Activated T-cell treated with anti-CD3 and anti-CD28 coated beads for 1 hour (primary cell): ENCODE measurements around the gene SNX12.
"Not testable (repeated sequence)": the region's sequence is repeated elsewhere in the genome, so short reads cannot be mapped to it uniquely, and the experiment has no call there.

Source experiments
- DNase-seq: peaks from one replicate; pipeline ENCODE4 v3.0.0-alpha.2; 2020; ENCODE audit warnings: low read depth

Gene SNX12

DNA sequence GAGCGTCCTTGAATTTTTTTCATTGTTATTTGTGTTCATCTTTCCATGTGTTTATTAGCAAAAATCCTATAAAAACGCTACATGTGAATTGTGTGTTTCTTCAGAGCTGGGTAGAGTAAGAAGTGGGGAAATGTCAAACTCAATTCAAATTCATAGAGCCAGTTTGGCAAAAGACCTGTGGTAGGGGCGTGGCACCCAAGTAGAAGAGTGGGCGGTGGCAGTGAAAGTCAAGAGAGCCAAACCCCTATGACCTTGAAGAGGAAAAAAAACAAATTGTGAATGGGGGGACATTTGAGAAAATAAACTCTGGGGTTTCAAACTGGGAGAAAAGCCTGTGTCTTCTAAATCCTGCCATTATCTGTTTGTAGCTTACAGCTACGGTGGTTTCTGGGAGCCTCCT is 23.1 kb upstream of the SNX12 start:
- DNase-seq = no peak

DNA sequence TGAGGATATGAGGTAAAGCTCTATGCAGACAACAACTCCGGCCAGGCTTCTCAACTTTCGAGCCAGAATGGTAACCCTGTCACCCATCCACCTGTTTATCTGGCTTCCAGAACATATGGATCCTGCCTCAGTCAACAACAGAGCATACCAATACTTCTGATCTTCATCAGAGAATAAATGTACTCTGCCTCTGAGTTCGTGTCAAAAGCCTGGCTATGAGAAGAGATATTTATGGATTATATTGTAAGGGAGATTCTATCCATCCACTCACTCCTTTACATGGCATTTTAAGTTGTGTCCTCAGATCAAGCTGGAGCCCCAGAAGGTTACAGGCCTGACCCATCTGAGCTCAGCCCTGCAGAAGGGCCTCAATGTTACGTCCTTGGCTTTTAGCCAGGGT is 17.8 kb upstream of the SNX12 start:
- no peak for DNase-seq

DNA sequence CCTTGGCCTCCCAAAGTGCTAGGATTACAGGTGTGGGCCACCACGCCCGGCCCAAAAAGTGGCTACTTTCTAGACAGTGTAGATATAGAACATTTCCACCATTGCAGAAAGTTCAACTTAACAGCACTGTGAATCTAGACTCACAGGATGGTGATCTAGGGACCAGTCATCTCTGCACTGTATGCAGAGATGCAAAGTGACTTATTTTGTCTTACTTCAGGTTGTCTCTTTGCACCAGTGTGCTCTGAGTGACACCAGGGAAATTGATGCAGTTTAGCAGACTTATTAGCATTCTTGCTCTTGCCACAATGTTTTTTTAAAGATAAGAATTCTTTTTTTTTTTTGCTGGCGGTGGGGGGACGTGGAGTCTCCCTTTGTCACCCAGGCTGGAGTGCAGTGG is 14.7 kb upstream of the SNX12 start:
- DNase-seq = no peak

DNA sequence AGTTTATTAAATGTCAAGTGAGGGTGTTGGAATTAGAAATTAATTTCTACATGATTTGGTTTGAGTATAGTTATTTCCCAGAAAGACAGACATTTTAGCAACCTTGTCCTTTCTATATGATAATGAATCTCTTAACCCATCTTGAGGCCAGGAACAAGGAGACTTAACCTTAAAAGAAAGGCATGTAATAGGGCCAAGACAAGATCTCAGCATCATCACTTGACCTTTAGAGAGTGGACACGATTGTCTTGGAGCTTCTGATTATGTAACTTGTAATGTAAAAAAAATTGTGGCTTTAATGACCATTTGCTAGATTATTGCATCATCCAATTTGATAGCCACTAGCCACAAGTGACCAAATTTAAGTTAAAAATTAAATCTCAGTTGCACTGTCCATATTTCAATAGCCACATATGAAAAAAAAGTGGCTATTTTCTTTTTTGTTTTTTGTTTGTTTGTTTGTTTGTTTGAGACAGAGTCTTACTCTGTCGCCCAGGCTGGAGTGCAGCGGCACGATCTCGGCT is 14.1 kb upstream of the SNX12 start:
- DNase-seq = no peak

DNA sequence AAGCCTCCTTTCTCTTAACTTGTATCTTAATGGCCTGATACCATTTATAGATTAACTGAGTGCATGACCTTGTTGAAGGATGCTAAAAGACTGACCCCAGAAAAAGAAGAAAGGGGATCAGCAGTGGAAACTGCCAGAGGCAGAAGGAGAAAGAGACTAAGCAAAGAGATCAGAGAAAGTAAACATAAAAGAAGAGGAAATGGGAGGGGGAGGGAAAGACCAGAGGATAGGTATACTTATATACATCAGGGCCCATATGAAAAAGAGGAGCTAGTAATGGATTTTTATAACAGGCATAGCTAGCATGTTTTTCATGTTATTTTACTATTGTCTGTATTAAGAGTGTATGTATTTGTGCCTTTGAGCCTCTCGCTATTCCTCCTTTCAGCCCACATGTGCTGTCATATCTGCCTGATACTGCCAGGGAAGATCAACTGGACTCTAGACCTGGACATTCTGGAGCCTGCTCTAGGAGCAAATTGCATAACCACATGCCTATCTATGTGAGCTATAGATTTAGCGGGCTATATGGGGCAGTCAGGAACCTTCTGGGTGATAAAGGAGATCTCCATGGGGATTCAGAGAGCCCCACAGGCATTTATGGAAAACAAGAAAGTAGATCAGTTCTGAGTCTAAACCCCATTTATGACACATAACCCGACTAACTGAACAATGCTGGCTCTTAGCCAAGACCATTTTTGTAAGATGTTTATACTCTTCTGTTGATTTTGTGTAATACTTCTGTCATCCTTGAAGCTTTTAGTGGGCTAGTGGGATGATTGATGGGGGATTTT is 13.4 kb upstream of the SNX12 start:
- no peak for DNase-seq

DNA sequence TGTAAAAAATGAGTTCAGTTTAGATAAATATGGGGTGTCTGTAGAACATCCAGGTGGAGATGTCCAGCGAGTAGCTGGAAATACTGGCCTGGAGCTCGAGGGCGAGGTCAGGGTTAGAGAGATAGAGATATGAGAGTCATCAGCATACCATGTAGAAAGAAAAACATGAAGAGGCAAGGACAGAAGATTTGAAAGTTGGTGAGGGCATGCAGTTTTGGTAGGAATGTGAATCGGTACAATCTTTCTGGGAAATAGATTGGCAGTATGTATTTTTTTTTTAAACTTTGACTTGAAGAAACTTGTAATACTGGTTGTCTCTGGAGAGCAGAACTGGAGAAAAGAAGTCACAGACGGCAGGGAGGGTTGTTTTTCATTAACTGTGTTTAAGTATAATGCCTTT is 2.4 kb upstream of the SNX12 start:
- no peak for DNase-seq

DNA sequence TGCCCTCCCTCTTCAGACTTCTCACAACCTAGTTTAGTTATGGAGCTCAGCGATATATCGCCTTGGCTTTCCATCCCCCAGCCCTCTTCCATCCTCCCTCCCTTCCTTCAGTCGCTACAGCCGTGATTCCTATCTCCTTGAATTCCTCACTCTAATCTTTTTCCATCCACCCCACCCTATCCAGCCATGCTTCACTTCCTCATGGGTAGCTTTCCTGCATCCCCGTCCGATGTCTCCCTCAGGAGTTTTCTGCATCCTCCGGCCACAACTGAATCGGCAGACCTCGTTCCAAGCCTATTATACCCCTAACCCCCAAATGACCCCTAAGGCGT is 456 bp downstream of the SNX12 start:
- DNase-seq = no peak

DNA sequence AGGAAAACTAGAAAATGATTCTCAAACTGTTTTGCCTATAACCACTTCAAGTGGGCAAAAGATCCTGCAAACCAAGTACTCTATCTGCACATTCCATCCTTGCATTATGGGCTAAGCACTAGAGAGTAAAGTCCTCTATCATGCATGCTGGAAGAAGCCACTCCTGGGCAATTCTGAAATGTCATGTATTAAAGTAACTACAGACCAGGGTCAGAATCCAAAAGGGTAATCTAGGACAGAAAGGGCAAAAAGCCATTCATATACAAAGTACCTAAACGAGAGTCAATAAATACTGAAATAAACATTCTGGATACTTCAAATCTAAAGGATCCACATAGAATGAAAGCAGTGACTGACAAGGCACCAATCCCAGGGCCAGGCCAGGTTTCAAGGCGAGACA is 1.0 kb downstream of the SNX12 start:
- DNase-seq = no peak

DNA sequence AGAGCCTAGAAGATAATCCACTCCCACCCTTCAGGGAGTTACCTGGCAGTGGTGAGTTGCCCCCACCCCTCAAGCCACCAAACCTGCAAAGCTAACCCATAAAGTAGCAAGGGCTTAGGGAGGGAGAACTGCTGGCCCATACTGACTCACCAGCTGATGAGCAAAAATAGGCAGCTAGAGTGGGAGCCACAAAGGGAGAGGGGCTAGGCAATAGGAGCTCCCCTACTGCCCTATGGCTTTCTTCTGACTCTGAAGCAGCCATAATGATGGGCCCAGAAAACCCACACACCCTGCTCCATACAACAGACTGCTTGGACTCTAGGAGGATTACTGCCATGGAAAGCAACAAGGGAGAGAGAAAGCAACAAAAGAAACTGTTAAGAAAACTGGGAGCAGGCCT is 8.0 kb downstream of the SNX12 start:
- no peak for DNase-seq

DNA sequence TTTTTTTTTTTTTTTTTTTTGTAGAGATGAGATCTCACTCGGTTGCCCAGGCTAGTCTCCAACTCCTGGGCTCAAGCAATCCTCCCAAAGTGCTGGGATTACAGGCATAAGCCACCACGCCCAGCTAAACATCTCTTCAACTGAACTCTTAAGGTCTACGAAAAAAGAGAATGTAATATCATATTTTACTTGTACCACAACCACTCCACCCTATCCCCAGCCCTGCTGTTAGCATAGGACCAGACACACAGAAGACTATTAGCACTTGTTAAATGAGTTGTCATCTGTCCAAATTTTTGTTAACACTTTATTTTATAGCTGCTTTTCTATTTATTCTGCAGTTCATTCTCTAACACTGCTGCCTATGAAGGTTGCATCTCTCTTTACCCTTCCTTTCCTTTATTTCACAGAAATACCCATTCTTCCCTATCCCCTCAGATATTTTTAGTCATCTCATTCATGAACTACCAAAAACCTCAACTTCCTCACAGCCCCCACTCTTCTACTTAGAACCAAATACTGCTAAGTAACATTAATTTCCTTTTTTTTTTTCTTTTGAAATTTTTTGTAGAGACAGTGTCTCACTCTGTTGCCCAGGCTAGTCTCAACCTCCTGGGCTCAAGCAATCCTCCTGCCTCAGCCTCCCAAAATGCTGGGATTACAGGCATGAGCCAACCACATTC is 10.1 kb downstream of the SNX12 start:
- no peak for DNase-seq

DNA sequence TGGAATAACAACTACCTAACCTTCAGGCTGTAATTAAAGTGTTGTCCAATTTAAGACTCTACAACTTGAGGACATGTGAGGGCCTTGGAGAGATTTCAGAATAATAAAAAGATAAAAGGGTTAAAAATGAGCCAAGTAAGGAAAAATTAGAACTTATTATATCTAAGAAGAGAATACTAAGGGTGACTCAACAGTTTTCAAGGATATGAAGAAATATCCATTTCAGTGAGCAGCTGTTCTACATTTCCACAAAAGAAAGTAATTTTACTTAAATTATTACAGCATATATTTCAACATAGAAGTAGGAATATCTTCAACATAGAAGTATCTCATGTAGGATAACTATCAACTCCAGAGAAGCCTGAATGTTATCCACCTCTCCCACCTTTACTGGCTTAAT is 11.3 kb downstream of the SNX12 start:
- no peak for DNase-seq

DNA sequence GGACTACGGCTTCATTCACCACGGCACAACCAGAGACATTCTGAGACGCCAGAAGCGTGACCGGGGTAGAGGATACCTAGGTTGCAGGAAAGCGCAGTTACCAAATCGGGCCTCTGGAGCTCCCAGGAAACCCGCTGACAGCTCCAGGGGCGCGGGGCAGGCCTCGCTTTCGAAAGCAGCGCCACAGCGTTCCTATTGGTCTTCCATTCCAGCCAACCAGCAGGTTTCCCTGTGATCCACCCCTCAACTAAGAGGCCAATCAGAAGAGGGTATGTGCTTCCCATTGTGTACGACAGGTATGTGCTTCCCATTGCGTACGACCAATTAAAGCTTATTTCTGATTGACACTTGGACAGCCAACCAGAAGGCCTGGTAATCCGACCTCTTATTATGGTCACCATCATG is 14.9 kb downstream of the SNX12 start:
- no peak for DNase-seq

DNA sequence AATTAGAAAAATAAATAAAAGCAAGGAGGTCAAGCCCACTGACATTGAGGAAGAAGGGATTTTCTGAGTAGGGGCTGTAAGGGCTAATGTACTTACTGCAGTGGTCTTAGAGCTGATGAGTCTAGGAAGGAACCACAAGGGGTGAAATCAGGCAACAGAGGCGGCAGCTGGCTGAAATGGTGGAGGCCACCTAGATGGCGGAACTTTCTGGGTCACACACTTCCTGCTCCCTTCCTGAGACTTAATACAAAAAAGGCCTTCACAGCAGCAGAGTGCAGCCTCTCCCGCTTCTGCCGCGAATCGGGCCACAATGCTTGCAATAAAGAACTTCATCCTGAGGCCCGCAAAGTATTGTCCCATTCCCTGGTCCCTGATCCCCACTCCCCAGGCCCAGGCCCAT is 15.4 kb downstream of the SNX12 start:
- DNase-seq = no peak

DNA sequence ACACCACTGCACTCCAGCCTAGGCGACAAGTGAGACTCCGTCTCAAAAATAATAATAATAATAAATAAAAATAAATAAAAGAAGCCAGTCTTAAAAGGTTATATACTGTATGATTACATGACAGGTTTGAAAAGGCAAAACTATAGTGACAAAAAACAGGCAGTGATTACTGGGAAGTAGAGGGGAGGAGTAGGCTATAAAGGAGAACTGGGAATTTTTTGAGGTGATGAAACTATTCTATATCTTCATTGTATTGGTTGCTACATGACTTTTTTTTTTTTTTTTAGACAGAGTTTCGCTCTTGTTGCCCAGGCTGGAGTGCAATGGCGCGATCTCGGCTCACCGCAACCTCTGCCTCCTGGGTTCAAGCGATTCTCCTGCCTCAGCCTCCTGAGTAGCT is 20.2 kb downstream of the SNX12 start:
- not testable (repeated sequence) for DNase-seq

DNA sequence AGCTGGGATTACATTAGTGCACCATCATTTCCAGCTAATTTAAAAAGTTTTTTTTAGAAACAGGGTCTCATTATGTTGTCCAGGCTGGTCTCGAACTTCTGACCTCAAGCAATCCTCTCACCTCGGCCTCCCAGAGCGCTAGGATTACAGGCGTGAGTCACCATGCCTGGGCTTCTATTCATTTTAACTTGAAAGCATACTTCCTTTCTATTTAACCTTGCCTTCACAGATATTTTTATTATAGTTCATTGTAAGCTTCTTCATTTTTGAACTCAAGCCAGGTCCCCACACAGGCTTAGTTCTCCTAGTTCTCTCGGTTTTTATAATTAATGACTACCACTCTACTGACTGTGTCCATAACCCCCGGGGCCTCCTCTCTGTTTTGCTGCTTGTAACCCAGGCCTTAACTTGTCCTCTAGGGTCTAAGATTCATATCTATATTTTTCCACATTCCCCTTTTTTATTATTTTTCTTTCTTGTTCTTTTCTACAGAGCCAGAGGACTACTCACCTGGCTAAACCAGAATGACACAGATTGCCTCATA is 50.7 kb downstream of the SNX12 start:
- DNase-seq = no peak
